Measurements from ENCODE around the gene C19orf81.

GRCh38 chr19:50666346-50667176, 17.3 kb downstream of the C19orf81 start:
- TF ChIP-seq CTCF (IDR thresholded peaks at IDR 0.05) (no peak), POLR2A (IDR thresholded peaks at IDR 0.05) (no peak), POLR2AphosphoS5 (IDR thresholded peaks at IDR 0.05) (no peak)

Data from upper lobe of left lung (tissue), 4 donors.